ENCODE measurements around the gene COL11A2.

Gene COL11A2

DNA sequence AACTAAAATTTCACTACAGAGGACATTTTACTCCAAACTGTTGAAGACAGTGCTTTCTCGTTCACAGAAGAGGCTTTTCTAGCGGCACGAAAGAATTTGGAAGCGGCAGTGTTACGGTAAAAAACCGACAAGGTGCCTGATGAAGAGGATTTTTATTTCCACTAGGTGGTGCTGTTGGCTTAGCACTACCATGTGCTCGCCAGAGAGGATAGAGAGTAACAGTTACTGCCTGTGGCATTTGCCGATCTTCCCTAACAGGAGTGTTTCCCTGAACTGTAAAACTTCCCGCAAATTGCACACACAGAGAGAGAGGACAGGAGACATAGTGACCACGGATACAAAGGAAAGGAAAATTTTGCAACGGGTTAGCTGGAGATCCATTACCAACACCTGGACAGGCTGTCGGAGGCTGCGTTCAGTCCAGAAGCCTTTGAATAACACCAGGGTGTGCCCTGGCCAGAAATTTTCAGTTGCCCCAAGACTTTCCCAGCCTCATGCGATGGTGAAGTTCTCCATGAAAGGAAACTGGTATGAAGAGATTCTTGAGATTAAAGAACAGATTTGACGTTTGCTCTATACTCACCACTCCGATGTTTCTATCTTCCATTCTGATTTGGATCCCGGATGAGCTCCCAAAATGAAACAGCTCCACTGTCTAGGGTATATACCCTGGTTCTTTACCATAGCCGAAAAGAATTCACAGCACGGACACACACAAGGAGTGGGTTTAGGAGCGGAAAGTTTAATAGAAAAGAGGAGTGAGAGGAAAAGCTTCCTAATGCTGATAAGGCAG lies 68.3 kb downstream of the COL11A2 start:
- H3K4me1 ChIP-seq = peaks cover 3% of the 10 kb centered on the region
- no peak overlapping the region for H3K4me3 ChIP-seq
- H3K36me3 ChIP-seq = no peaks in the 10 kb centered on the region
- H4K20me1 ChIP-seq = no peaks in the 10 kb centered on the region
- peaks cover 21% of the 10 kb centered on the region for H3K9me3 ChIP-seq
- no peaks in the 10 kb centered on the region for H3K27me3 ChIP-seq
- no peak overlapping the region for H3K4me2 ChIP-seq
- no peak overlapping the region for H3K27ac ChIP-seq
- no peak for TF ChIP-seq Cebpa-rat (IDR thresholded peaks at IDR 0.05)
- H3K9ac ChIP-seq = no peak overlapping the region

DNA sequence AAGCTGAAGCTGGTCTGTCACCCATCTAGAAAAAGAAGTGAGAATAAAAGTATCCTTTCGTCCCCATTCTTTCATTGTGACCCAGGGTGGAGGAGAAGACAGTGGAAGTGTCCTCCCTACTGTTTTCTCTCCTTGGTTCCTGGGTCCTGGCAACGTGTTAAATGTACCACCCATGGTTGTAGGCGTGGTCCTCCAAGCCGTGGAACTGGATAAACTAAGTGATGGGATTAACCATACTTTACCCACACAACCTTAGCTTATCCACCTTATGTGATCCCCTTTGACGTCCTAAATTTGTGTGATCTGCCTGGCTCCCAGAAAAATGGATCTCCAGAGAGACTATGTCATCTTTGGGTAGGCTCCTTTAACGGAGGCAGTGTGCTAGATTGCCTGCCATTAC lies 69.1 kb downstream of the COL11A2 start:
- no peaks in the 10 kb centered on the region for H4K20me1 ChIP-seq
- peaks cover 21% of the 10 kb centered on the region for H3K9me3 ChIP-seq
- no peak for TF ChIP-seq Cebpa-rat (IDR thresholded peaks at IDR 0.05)
- H3K4me1 ChIP-seq = peaks cover 3% of the 10 kb centered on the region
- H3K27me3 ChIP-seq = peaks cover 2% of the 10 kb centered on the region; the same call in 1 of the 2 replicates
- H3K4me2 ChIP-seq = no peak overlapping the region
- H3K9ac ChIP-seq = no peak overlapping the region
- H3K27ac ChIP-seq = no peak overlapping the region
- H3K4me3 ChIP-seq = no peak overlapping the region
- no peaks in the 10 kb centered on the region for H3K36me3 ChIP-seq

DNA sequence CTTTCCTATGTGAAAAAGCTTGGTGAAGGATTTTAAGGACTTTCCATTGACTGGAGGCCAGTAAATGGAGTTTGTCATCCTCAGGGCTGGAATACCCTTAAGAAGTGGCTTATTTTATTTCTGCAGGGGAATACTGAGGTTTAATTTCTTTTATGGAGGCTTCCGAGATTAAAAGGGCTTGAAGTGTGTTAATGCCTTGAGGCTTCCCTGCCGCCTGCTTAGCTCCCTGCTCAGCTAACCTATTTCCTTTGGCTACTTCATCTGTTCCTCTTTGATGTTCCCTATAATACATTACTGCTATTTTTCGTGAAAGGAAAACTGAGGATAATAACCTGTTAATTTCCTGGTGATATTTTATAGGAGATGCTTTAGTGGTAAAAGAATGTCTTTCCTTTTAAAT lies 72.3 kb downstream of the COL11A2 start:
- TF ChIP-seq Cebpa-rat (IDR thresholded peaks at IDR 0.05) = no peak
- H3K9ac ChIP-seq = no peak overlapping the region
- peaks cover 21% of the 10 kb centered on the region for H3K9me3 ChIP-seq
- peaks cover 19% of the 10 kb centered on the region for H3K4me1 ChIP-seq
- H3K4me2 ChIP-seq = no peak overlapping the region
- H3K36me3 ChIP-seq = no peaks in the 10 kb centered on the region
- peaks cover 30% of the 10 kb centered on the region for H3K27me3 ChIP-seq
- no peak overlapping the region for H3K27ac ChIP-seq
- no peaks in the 10 kb centered on the region for H4K20me1 ChIP-seq
- H3K4me3 ChIP-seq = no peak overlapping the region

GRCh38 chr6:33118525-33119123 lies 73.6 kb downstream of the COL11A2 start:
- no peak for TF ChIP-seq Cebpa-rat (IDR thresholded peaks at IDR 0.05)
- no peak overlapping the region for H3K4me3 ChIP-seq
- no peak overlapping the region for H3K27ac ChIP-seq

DNA sequence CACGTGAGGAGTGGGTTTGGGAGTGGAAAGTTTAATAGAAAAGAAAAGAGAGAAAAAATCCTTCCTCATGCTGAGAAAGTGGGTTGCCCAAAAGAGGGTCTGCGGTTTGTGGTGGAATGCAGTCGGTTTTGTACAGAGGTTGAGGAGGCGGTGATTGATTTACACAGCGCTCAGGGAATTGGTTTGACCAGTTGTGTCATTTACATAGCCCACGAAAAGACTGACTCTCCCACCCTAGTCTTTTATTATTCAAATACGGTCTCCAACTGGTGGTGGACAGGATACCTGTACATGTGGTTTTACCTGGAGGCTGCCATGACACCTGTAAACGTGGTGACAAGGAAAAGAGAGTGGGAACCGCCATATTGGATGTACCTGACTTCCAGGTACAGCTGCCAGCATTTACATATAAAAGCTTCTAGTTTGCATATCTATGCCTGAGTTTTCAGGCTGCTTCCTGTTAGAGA lies 74.4 kb downstream of the COL11A2 start:
- H3K4me3 ChIP-seq = no peak overlapping the region
- peaks cover under 1% of the 10 kb centered on the region; the same call in 1 of the 2 replicates for H3K9me3 ChIP-seq
- H3K36me3 ChIP-seq = no peaks in the 10 kb centered on the region
- H3K4me2 ChIP-seq = peak overlapping the region; percentile 51
- peaks cover 32% of the 10 kb centered on the region for H3K4me1 ChIP-seq
- no peak for TF ChIP-seq Cebpa-rat (IDR thresholded peaks at IDR 0.05)
- no peak overlapping the region for H3K9ac ChIP-seq
- peaks cover 30% of the 10 kb centered on the region for H3K27me3 ChIP-seq
- H4K20me1 ChIP-seq = no peaks in the 10 kb centered on the region
- no peak overlapping the region for H3K27ac ChIP-seq

More at GRCh38 chr6:33118525-33119123, 73.6 kb downstream of the COL11A2 start:
- H3K4me1 ChIP-seq = peaks cover 29% of the 10 kb centered on the region
- peaks cover 30% of the 10 kb centered on the region for H3K27me3 ChIP-seq
- H4K20me1 ChIP-seq = no peaks in the 10 kb centered on the region
- peaks cover 8% of the 10 kb centered on the region for H3K9me3 ChIP-seq
- H3K4me2 ChIP-seq = peak overlapping the region; percentile 51
- H3K9ac ChIP-seq = no peak overlapping the region
- no peaks in the 10 kb centered on the region for H3K36me3 ChIP-seq

- no peaks in the 10 kb centered on the region for H4K20me1 ChIP-seq
- H3K4me3 ChIP-seq = no peak overlapping the region
- no peak overlapping the region for H3K27ac ChIP-seq
- H3K4me1 ChIP-seq = peaks cover 32% of the 10 kb centered on the region
- H3K27me3 ChIP-seq = peaks cover 30% of the 10 kb centered on the region
- H3K9me3 ChIP-seq = no peaks in the 10 kb centered on the region
- H3K36me3 ChIP-seq = no peaks in the 10 kb centered on the region
- TF ChIP-seq Cebpa-rat (IDR thresholded peaks at IDR 0.05) = no peak
- H3K4me2 ChIP-seq = peak overlapping the region; percentile 51
- H3K9ac ChIP-seq = no peak overlapping the region
Observed at GRCh38 chr6:33116841-33117711, 75.2 kb downstream of the COL11A2 start.

DNA sequence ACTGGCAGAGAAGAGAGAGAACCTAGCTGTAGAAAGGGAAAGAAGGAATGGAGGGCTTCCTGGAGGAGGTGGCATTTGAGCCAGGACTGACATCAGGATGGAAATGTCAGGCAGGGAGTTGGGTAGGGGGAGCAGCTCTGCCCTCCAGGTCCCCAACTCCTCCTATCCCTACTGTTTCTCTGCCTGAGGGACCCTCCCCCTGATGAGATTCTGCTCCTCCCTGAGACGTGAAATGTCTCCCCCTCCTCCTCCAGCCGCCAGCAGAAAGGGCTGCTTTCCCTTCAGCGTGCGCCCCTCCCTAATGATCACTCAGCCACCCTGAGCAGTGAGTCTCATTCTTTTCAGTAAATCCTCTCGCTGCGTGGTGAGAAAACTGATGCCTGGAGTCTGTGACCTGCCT lies 75.8 kb downstream of the COL11A2 start:
- Histone ChIP-seq H3K36me3 (no peaks in the 10 kb centered on the region), H3K4me2 (no peak overlapping the region), H3K9me3 (no peaks in the 10 kb centered on the region), H3K27ac (no peak overlapping the region), H3K9ac (no peak overlapping the region), H4K20me1 (no peaks in the 10 kb centered on the region), H3K4me1 (peaks cover 32% of the 10 kb centered on the region), H3K4me3 (no peak overlapping the region), H3K27me3 (peaks cover 30% of the 10 kb centered on the region)
- no peak for TF ChIP-seq Cebpa-rat (IDR thresholded peaks at IDR 0.05)

DNA sequence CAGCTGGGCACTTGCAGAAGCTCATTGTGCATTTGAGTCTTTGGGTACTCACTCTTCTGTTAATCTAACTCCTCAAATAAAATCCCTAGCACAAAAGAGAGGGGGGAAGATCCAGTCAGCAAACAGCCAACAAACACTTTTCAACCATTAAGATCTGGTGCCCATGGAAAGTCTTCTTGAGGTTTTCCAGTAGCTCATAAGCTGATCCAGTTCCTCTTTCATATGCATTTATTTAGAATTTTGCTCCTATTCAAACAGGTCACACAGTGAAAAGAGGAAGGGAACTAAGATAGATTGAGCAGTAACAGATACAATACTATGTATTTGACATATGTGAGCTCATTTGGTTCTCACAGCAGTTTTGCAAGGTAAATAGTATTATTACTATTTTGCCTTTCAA lies 77.9 kb downstream of the COL11A2 start:
- Histone ChIP-seq H3K4me2 (no peak overlapping the region), H3K9me3 (no peaks in the 10 kb centered on the region), H3K27me3 (peaks cover 30% of the 10 kb centered on the region), H4K20me1 (no peaks in the 10 kb centered on the region), H3K36me3 (no peaks in the 10 kb centered on the region), H3K9ac (no peak overlapping the region), H3K27ac (no peak overlapping the region), H3K4me1 (peaks cover 32% of the 10 kb centered on the region), H3K4me3 (no peak overlapping the region)
- no peak for TF ChIP-seq Cebpa-rat (IDR thresholded peaks at IDR 0.05)

DNA sequence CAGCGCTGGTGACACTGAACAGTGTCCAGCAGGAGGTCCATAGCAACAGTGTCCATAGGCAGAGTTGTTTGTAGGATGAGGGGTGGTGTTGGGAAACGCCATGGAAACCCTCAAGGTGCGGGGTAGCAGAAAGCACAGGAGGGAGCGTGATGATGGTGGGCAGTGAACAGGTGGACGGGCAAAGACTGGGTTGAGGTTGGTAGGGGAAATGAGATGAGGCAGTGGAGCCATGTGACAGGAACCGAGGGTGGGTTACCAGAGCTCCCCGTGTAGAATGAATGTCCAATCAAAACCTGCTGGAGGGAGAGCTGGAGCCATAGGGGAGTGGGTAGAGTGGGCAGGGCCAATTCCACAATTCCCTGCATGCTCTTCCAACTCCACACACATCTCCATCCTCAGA lies 78.5 kb downstream of the COL11A2 start:
- Histone ChIP-seq H3K27ac (no peak overlapping the region), H3K36me3 (no peaks in the 10 kb centered on the region), H3K4me1 (peaks cover 32% of the 10 kb centered on the region), H3K9ac (no peak overlapping the region), H3K27me3 (peaks cover 30% of the 10 kb centered on the region), H3K4me3 (no peak overlapping the region), H3K9me3 (no peaks in the 10 kb centered on the region), H4K20me1 (no peaks in the 10 kb centered on the region), H3K4me2 (peak overlapping the region; percentile 41; the same call in 1 of the 2 replicates)
- no peak for TF ChIP-seq Cebpa-rat (IDR thresholded peaks at IDR 0.05)
